DOHH2 (cell line): ENCODE data around the gene SEPTIN2.
A peak's percentile ranks its signal among the peaks of the same experiment; 100 is the strongest.

Source experiments
- H3F3A ChIP-seq: fragments of 200-600 bp; sonication (generic), shearing (Covaris generic); 2 replicates; pipeline ENCODE4 v1.6.0; 2016; ENCODE audit warnings: antibody characterized with exemption, mild to moderate bottlenecking; ENCODE audit not compliant: control insufficient read depth, insufficient read depth
- H3K27ac ChIP-seq: fragments of 200-600 bp; sonication (generic); 2 replicates; pipeline ENCODE4 v1.5.1; 2014; ENCODE audit warnings: low read depth, mild to moderate bottlenecking, low read length, moderate library complexity
- H3K27me3 ChIP-seq: fragments of 200-600 bp; sonication (generic); 2 replicates; pipeline ENCODE4 v1.6.1; 2014; ENCODE audit warnings: mild to moderate bottlenecking, low read length, mixed read lengths; ENCODE audit not compliant: control insufficient read depth
- H3K36me3 ChIP-seq: fragments of 200-600 bp; sonication (generic); 2 replicates; pipeline ENCODE4 v1.6.1; 2014; ENCODE audit warnings: mild to moderate bottlenecking, low read length, moderate library complexity, mixed read lengths; ENCODE audit not compliant: control insufficient read depth
- H3K4me1 ChIP-seq: fragments of 200-600 bp; sonication (generic); 2 replicates; pipeline ENCODE4 v1.6.1; 2014; ENCODE audit warnings: mild to moderate bottlenecking, low read length, mixed read lengths; ENCODE audit not compliant: control insufficient read depth
- H3K4me2 ChIP-seq: fragments of 200-600 bp; sonication (generic); 2 replicates; pipeline ENCODE4 v1.6.0; 2014; ENCODE audit warnings: mild to moderate bottlenecking, low read length, moderate library complexity
- H3K4me3 ChIP-seq: fragments of 200-600 bp; sonication (generic); 2 replicates; pipeline ENCODE4 v1.5.1; 2014; ENCODE audit warnings: mild to moderate bottlenecking, low read length, mixed read lengths
- H3K79me2 ChIP-seq: fragments of 200-600 bp; sonication (generic); 2 replicates; pipeline ENCODE4 v1.6.1; 2014; ENCODE audit warnings: mild to moderate bottlenecking, low read length, mixed read lengths; ENCODE audit not compliant: control insufficient read depth
- H3K9me2 ChIP-seq: fragments of 200-600 bp; sonication (generic); replicated peaks from 2 replicates; pipeline ENCODE4 v1.6.1; 2014; ENCODE audit warnings: mild to moderate bottlenecking, low read length, mixed read lengths; ENCODE audit not compliant: control insufficient read depth
- H3K9me3 ChIP-seq: fragments of 200-600 bp; sonication (generic); 2 replicates; pipeline ENCODE4 v1.6.1; 2014; ENCODE audit warnings: antibody characterized with exemption, low read length, mixed read lengths; ENCODE audit not compliant: control insufficient read depth, insufficient read depth
- H4K20me1 ChIP-seq: fragments of 200-600 bp; sonication (generic); 2 replicates; pipeline ENCODE4 v1.6.0; 2014; ENCODE audit warnings: low read depth, mild to moderate bottlenecking, antibody characterized with exemption, low read length, moderate library complexity; ENCODE audit not compliant: control insufficient read depth, insufficient read depth
- CTCF ChIP-seq: fragments of 200-600 bp; sonication (generic); IDR thresholded peaks from one replicate; pipeline ENCODE4 v1.5.1; 2014; ENCODE audit warnings: antibody characterized with exemption, mild to moderate bottlenecking, low read depth, low read length; ENCODE audit not compliant: poor library complexity, severe bottlenecking
- EZH2phosphoT487 ChIP-seq: fragments of 200-600 bp; sonication (generic); IDR thresholded peaks from 2 replicates; pipeline ENCODE4 v1.6.1; 2017; ENCODE audit warnings: borderline replicate concordance, mild to moderate bottlenecking, antibody characterized with exemption, low read length, moderate library complexity, mixed read lengths

The SEPTIN2 gene

GRCh38 chr2:241375300-241375699 is 59.6 kb downstream of the SEPTIN2 start:
- Histone ChIP-seq H3K4me3 (no peak overlapping the region), H3K27me3 (no peaks in the 10 kb centered on the region), H4K20me1 (no peaks in the 10 kb centered on the region), H3K9me2 (no peaks in the 10 kb centered on the region), H3F3A (peaks cover 24% of the 10 kb centered on the region), H3K27ac (peak overlapping the region; percentile 86; the same call in 1 of the 2 replicates), H3K4me1 (peaks cover 75% of the 10 kb centered on the region), H3K9me3 (no peaks in the 10 kb centered on the region), H3K79me2 (peaks cover 90% of the 10 kb centered on the region), H3K36me3 (peaks cover 38% of the 10 kb centered on the region), H3K4me2 (peak overlapping the region; percentile 78; the same call in 1 of the 2 replicates)
- no peak for TF ChIP-seq EZH2phosphoT487
- no peak for TF ChIP-seq CTCF

GRCh38 chr2:241376808-241377207 is 61.1 kb downstream of the SEPTIN2 start:
- Histone ChIP-seq H3K9me3 (no peaks in the 10 kb centered on the region), H3K4me3 (peak overlapping the region; percentile 21), H3K4me1 (peaks cover 68% of the 10 kb centered on the region), H3K9me2 (no peaks in the 10 kb centered on the region), H3K79me2 (peaks cover 90% of the 10 kb centered on the region), H3K27ac (no peak overlapping the region), H3K36me3 (peaks cover 45% of the 10 kb centered on the region), H3K4me2 (peak overlapping the region; percentile 45), H4K20me1 (no peaks in the 10 kb centered on the region), H3F3A (peaks cover 15% of the 10 kb centered on the region), H3K27me3 (no peaks in the 10 kb centered on the region)
- TF ChIP-seq CTCF = no peak
- no peak for TF ChIP-seq EZH2phosphoT487

GRCh38 chr2:241378816-241379215 is 63.1 kb downstream of the SEPTIN2 start:
- Histone ChIP-seq H3K36me3 (peaks cover 54% of the 10 kb centered on the region), H3F3A (peaks cover 6% of the 10 kb centered on the region), H3K9me3 (no peaks in the 10 kb centered on the region), H3K27me3 (no peaks in the 10 kb centered on the region), H3K9me2 (no peaks in the 10 kb centered on the region), H3K79me2 (peaks cover 85% of the 10 kb centered on the region), H4K20me1 (no peaks in the 10 kb centered on the region; the same call in 1 of the 2 replicates), H3K4me2 (no peak overlapping the region), H3K4me1 (peaks cover 49% of the 10 kb centered on the region), H3K27ac (no peak overlapping the region), H3K4me3 (no peak overlapping the region)
- TF ChIP-seq CTCF (no peak), EZH2phosphoT487 (no peak)
